Endothelial cell (in vitro differentiated cells): ENCODE data around the gene PCSK6. TPM values are rescaled to one million over a fixed set of nuclear protein-coding genes. Genes with fewer than 3 reads are reported as not detected.
"Not testable (repeated sequence)": the region's sequence is repeated elsewhere in the genome, so short reads cannot be mapped to it uniquely, and the experiment has no call there.

ENCODE experiments used
- DNase-seq: peaks from one replicate; pipeline ENCODE4 v3.0.0; 2021; ENCODE audit warnings: low spot score
- H3K27ac Mint-ChIP-seq: one replicate; pipeline ENCODE4 v1.8.0; 2021; ENCODE audit warnings: mixed read lengths, inconsistent platforms; ENCODE audit not compliant: unreplicated experiment
- H3K27me3 Mint-ChIP-seq: one replicate; pipeline ENCODE4 v1.8.0; 2021; ENCODE audit warnings: mild to moderate bottlenecking, moderate library complexity, mixed read lengths, inconsistent platforms; ENCODE audit not compliant: unreplicated experiment
- H3K36me3 Mint-ChIP-seq: one replicate; pipeline ENCODE4 v1.8.0; 2021; ENCODE audit warnings: mild to moderate bottlenecking, low read depth, mixed read lengths, inconsistent platforms; ENCODE audit not compliant: unreplicated experiment
- H3K4me1 Mint-ChIP-seq: one replicate; pipeline ENCODE4 v1.8.0; 2021; ENCODE audit warnings: mild to moderate bottlenecking, mixed read lengths, inconsistent platforms; ENCODE audit not compliant: unreplicated experiment
- H3K4me3 Mint-ChIP-seq: one replicate; pipeline ENCODE4 v1.8.0; 2021; ENCODE audit warnings: mild to moderate bottlenecking, mixed read lengths, inconsistent platforms; ENCODE audit not compliant: unreplicated experiment
- H3K9me3 Mint-ChIP-seq: one replicate; pipeline ENCODE4 v1.8.0; 2021; ENCODE audit warnings: mixed read lengths, inconsistent platforms; ENCODE audit not compliant: unreplicated experiment
- total RNA-seq: library from RNA; stranded (reverse); fragmentation: NEBNext Ultra II Directional; extraction: Animal tissue kit (Norgen Biotek cat#: 25700); gene quantifications from one replicate; pipeline ENCODE4 v1.2.1, GENCODE V29; 2021; ENCODE audit not compliant: unreplicated experiment
- TF ChIP-seq, protein P1 (sequence below): fragments of 200-600 bp; sonication (generic); IDR thresholded peaks from one replicate; pipeline ENCODE4 v1.5.0; 2021; ENCODE audit warnings: antibody characterized with exemption; ENCODE audit not compliant: unreplicated experiment

The PCSK6 gene
- total RNA-seq, 1 donor from 2014 or later: 0.13 TPM

DNA sequence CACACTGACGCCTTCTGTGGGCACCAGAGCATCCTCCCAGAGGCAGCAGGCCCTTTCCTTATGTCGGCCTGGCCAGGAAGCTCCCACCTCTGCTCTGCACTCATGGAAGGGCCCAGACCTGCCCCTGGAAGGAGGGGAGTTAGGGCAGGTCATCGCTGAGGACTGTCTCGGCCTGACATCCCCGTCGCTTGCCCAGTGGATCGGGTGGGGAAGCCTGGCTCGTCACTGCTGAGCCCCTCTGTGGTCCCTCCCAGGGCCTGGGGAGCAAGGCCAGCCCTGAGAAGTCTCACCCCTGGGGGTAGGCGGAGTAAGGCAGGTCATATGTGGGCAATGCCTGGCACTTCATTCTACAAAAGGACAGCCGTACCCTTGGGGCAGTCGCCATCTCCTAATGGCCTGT lies 131.6 kb downstream of the PCSK6 start:
- H3K27me3 Mint-ChIP-seq: peaks cover 7% of the 10 kb centered on the region
- TF ChIP-seq, protein P1, sequence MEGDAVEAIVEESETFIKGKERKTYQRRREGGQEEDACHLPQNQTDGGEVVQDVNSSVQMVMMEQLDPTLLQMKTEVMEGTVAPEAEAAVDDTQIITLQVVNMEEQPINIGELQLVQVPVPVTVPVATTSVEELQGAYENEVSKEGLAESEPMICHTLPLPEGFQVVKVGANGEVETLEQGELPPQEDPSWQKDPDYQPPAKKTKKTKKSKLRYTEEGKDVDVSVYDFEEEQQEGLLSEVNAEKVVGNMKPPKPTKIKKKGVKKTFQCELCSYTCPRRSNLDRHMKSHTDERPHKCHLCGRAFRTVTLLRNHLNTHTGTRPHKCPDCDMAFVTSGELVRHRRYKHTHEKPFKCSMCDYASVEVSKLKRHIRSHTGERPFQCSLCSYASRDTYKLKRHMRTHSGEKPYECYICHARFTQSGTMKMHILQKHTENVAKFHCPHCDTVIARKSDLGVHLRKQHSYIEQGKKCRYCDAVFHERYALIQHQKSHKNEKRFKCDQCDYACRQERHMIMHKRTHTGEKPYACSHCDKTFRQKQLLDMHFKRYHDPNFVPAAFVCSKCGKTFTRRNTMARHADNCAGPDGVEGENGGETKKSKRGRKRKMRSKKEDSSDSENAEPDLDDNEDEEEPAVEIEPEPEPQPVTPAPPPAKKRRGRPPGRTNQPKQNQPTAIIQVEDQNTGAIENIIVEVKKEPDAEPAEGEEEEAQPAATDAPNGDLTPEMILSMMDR: no peak
- H3K36me3 Mint-ChIP-seq: peaks cover 6% of the 10 kb centered on the region
- no peaks in the 10 kb centered on the region for H3K4me1 Mint-ChIP-seq
- no peak for DNase-seq
- no peaks in the 10 kb centered on the region for H3K9me3 Mint-ChIP-seq
- no peak overlapping the region for H3K4me3 Mint-ChIP-seq
- no peak overlapping the region for H3K27ac Mint-ChIP-seq

DNA sequence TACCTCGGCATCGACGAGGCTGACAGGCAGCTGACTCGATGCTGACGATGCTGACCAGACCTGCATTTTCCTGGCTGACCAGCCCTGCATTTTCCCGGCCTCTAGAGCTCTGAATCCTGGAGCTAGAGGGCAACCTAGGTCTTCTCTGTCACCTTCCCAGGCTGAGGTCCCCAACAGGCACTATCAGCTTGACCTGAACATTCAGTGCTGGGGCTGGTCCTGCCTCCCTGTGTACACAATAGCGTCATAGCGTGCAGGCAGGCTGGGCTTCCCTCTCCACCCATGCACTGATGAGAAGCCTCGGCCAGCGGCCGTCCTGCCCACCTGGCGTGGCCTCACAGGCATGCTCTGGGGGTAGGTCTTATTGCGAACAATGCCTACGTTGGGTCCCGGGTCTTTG lies 132.2 kb downstream of the PCSK6 start:
- TF ChIP-seq, protein P1: no peak
- peaks cover 6% of the 10 kb centered on the region for H3K36me3 Mint-ChIP-seq
- H3K27ac Mint-ChIP-seq: no peak overlapping the region
- H3K9me3 Mint-ChIP-seq: no peaks in the 10 kb centered on the region
- H3K4me3 Mint-ChIP-seq: no peak overlapping the region
- no peak for DNase-seq
- peaks cover 7% of the 10 kb centered on the region for H3K27me3 Mint-ChIP-seq
- no peaks in the 10 kb centered on the region for H3K4me1 Mint-ChIP-seq

DNA sequence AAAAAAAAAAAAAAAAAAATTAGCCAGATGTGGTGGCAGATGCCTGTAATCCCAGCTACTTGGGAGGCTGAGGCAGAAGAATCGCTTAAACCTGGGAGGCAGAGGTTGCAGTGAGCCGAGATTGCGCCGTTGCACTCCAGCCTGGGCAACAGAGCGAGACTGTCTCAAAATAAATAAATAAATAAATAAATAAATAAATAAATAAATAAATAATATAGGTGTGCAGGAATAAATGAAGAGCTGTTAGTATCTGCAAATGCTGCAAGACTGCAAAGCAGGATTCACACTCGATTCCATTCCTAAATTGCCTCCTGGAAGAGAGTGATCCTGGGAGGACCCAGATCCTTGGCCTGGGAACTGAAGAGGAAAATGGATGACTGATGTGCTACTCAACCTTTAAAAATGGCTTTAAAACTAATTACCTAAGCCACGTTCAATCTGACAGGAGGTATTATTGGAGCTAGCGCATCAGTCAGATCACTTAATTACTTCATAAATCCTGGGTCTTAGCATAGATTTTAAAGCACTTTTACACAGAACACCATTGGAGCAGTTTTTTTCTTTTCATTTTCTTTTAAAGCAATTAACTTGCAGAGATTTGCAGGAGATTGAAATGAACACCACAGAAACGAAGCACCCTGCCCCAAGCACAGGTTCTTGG lies 132.9 kb downstream of the PCSK6 start:
- H3K36me3 Mint-ChIP-seq, H3K4me1 Mint-ChIP-seq, H3K4me3 Mint-ChIP-seq, H3K27me3 Mint-ChIP-seq, DNase-seq, H3K9me3 Mint-ChIP-seq, H3K27ac Mint-ChIP-seq: not testable (repeated sequence)

DNA sequence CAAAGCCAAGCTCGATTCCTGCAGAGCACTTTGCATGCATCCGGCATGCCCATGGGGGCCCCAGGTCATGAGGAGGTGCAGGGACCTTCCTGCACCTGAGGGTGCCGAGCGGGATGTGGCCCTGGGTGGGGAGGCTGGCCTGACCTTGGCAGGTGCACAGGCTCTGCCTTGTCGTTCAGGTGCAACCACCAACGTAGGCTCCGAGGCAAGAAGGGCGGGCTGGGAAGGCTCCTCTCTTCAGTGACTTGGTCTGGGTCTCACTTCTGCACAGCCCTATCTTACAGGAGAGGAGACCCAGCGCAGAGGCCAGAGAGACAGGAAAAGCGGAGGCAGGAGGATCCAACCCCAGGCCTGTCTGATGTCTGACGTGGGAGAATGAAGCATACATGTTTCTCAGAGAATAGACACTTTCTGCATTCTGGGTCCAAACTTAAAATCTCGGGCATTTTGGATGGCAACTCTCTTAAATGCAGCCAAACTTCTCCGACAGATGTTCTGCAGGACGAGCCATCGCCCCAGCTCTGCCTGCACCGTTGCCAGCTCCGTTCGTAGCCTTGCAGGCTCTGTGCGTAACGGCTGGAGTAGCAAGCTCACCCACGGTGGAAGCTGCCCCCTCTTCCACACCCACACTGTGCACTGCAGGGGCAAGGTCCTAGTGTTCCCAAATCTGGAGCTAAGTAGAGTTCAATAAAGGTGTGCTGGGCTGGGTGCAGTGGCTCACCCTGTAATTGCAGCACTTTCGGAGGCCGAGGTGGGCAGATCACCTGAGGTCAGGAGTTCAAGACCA lies 133.6 kb downstream of the PCSK6 start:
- Mint-ChIP-seq H3K36me3 (peaks cover 3% of the 10 kb centered on the region), H3K27me3 (peaks cover 4% of the 10 kb centered on the region), H3K27ac (no peak overlapping the region), H3K9me3 (no peaks in the 10 kb centered on the region), H3K4me3 (no peak overlapping the region), H3K4me1 (no peaks in the 10 kb centered on the region)
- no peak for DNase-seq
- TF ChIP-seq, protein P1: no peak

DNA sequence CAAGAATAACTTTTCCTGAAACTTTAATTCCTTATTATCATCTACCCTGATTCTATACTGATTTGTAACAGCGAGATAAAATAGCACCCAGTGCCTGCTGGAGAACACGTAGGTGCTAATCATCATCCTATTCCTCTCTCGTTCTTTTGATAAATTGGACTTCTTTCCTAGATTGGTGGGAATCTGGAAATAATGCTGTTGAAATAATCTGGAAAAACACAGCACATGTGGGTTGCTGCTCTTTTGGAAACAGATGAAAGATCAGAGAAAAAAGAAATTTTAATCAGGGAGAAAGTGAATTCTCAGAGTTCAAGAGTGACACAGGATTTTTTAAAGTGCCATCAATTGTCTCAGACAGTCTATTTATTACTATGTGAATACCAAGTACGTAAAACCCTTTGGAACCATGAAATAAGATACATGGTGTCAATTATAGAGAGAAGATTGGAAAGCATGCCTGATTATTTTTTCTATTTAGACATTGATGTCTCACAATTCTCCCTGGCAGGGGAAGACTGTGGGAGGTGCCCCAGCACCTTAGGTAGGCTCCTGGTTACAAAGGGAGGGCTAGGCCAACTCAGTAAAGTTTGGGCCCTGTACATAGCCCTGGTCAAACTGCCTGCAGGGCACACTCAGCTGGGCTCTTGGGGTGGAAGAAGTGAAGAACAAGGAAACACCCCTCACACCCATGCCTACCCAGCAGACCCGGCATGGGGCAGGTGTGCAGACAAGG lies 134.4 kb downstream of the PCSK6 start:
- Mint-ChIP-seq H3K9me3 (no peaks in the 10 kb centered on the region), H3K27me3 (peaks cover 4% of the 10 kb centered on the region), H3K4me3 (no peak overlapping the region), H3K36me3 (no peaks in the 10 kb centered on the region), H3K4me1 (no peaks in the 10 kb centered on the region), H3K27ac (no peak overlapping the region)
- no peak for DNase-seq
- TF ChIP-seq, protein P1: no peak
